Stimulated activated CD8-positive, alpha-beta memory T cell treated with anti-CD3 and anti-CD28 coated beads, Interleukin-12 subunit alpha, Interleukin-12 subunit beta, amount 100 ng/mL, for 24 hours (primary cell): ENCODE measurements around the gene LRRC1.

Experiments
- DNase-seq: peaks from one replicate; pipeline ENCODE4 v3.0.0-alpha.2; 2020; ENCODE audit errors: extremely low read depth

Gene LRRC1

GRCh38 chr6:53887316-53887715 lies 92.5 kb downstream of the LRRC1 start:
- DNase-seq: no peak

DNA sequence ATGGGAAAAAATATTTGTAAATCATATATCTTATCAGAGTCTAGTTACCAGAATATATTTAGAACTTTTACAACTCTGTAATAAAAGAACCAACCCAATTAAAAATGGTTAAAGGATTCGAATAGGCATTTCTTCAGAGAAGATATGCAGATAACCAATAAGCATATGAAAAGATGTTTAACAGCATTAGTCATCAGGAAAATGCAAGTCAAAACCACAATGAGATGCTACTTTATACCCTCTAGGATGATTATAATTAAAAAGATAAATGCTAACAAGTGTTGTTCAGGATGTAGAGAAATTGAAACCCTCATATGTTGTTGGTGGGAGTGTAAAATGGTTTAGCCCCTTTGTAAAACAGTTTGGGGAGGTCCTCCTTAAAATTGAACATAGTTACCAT lies 94.1 kb downstream of the LRRC1 start:
- DNase-seq: no peak

- DNase-seq: no peak
Measured at GRCh38 chr6:53889365-53889764, 94.6 kb downstream of the LRRC1 start.

GRCh38 chr6:53892707-53893106 lies 97.9 kb downstream of the LRRC1 start:
- no peak for DNase-seq

- DNase-seq: peak; percentile 14
Measured at GRCh38 chr6:53894091-53894490, 99.3 kb downstream of the LRRC1 start.

GRCh38 chr6:53896196-53896595 lies 101.4 kb downstream of the LRRC1 start:
- DNase-seq: no peak

- DNase-seq: no peak
Measured at GRCh38 chr6:53898026-53898795, 103.4 kb downstream of the LRRC1 start.

GRCh38 chr6:53899512-53899911 lies 104.7 kb downstream of the LRRC1 start:
- DNase-seq: no peak

DNA sequence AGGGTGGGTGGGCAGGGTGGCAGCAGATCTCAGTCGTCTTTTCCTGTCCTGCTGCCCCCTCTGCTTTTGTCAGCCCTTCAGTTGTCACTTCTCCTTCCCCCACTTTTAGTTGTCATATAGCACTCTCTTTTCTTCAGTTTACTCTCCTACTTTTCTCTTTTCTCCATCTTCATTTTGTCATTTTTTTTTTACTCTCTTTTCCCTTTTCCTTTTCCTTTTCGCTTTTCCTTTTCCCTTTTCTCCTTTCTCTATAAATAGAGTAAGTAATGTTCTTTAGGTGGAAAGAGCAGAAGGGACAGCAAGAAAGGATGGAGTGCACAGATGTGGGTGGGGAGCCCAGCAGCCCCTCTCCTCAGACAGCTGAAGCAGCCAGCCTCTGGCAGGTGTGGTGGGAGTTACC lies 108.6 kb downstream of the LRRC1 start:
- no peak for DNase-seq

DNA sequence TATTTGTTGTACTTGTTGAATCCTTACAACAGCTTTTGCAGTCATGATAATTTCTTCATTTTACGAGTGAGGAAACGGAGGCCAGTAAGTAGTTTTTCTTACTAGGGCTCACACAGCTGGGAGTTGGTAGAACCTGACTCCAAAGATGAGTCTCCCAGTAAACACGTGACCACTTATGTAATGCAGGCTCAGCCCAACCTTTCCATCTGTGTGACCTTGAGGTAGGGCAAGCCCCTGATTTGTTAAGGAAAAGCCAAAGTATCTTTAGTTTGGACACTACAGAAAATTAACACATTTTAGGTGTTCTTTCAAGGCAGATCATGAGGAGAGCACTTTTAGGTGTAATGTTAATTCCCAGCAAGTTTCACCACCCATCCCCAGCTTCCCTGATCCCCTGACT lies 111.3 kb downstream of the LRRC1 start:
- no peak for DNase-seq

DNA sequence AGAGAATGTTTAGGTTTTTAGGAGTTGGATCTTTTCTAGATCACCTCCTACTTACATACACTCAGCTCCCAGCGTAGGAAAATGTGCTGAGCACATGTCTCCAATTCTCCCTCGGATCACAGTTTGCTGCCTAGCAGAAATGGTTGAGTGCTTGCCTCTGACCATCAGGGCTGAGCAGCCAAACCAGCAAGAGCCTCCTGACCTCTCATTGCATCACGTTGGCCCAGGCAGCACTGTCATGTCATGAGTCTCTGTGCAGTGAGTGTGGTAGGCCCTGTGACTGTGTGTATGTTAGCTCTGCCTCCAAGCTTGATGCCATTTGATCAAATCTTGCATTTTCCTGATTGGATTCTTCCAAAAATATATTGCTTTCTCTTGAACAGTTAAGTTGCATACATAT lies 112.0 kb downstream of the LRRC1 start:
- DNase-seq: no peak

- no peak for DNase-seq
Measured at GRCh38 chr6:53910834-53911233, 116.0 kb downstream of the LRRC1 start.

DNA sequence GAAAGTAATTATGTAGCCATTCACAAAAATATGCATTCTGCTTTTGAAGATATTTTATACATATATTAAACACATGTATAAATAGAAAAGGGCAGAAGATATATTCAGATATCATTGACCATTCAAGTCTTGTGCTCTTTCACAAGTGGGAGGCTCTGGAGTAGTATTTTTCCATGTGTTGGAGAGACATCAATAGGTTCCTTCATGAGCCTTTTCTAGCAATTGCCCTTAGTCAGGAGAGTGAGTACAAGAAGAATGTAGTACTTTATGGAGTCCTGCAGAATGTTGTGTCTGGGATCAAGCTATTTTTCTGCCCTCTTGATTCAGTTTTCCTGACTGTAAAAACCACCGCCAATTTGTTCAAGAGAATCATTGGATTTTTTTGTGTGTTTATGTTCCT lies 117.9 kb downstream of the LRRC1 start:
- no peak for DNase-seq

GRCh38 chr6:53913286-53913685 lies 118.5 kb downstream of the LRRC1 start:
- no peak for DNase-seq

DNA sequence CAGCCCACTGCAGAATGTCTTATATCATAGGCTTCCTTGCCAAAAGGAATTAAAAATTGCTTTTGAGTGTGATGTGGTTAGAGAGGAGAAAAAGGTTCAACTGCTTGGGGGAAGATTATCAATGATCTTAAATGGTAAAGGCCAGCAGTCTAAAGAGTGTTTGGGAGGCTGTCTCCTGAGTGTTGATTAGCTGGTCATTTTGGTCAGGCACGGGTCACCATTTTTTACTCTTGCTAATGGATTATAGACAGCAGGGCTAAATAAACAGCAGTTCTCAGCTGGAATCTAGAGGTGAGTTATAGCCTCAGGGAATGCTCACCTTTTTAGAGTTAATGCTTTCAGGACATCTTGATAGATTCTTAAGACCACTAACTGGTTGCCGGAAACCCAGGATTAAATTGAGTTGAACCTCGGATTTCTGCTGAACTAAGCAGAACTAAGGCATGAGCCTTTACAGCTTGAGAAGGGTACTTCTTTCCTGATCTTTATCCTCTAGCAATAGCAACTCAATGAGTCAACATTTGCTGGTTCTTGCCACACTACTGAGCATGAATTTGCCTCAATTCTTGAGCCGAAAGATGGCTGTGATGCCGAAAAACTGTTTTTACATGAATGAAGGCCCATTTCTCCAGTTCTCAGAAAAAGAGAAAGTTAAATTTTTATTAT lies 120.4 kb downstream of the LRRC1 start:
- no peak for DNase-seq

DNA sequence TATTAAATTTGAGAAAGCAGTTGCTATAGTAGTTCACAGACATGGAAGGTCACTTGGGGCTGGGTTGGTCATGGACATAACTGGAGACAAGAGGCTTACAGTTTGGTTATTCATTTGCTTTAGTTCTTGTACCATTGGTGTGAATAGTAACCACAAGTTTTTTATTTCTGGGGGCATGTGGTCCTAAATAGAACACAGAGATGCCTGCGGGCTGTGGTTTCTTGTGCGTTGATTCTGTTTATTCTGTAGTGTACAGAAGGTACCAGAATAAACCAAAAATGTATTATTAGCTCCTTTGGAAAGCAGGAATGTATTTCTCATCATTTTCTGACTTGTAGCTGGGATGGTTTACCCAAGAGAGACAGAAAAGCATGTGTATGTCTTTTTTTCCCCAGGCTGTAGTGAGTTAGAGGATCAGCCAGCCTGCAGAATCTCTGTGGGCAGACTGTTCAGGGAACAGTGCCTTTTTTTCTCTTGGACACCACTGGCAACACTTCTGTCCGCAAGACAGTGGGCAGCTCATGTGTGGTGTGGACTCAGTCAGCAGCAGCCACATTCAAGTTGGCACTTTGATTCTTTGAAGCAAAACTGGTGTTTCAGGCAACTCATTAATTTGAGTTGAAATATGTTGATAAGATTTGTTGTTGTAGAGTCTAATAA lies 122.1 kb downstream of the LRRC1 start:
- no peak for DNase-seq

DNA sequence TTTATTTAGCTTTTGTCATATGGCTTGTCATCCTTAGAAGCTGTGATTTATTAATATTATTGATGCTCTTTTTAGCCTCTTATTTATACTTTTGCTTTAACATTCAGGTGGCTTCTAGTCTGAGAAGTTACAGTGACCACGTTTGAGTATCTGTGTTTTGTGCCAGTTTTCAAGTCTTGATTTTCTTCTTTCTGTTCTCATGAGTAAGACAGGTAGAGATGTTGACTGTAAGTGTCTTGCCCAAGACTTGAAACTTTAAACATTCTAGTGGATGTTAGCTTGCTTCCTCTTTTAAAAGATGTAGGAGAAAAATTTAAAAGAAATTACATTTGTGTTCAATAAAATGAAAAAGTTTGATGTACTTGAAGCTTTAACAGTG lies 122.6 kb downstream of the LRRC1 start:
- no peak for DNase-seq

DNA sequence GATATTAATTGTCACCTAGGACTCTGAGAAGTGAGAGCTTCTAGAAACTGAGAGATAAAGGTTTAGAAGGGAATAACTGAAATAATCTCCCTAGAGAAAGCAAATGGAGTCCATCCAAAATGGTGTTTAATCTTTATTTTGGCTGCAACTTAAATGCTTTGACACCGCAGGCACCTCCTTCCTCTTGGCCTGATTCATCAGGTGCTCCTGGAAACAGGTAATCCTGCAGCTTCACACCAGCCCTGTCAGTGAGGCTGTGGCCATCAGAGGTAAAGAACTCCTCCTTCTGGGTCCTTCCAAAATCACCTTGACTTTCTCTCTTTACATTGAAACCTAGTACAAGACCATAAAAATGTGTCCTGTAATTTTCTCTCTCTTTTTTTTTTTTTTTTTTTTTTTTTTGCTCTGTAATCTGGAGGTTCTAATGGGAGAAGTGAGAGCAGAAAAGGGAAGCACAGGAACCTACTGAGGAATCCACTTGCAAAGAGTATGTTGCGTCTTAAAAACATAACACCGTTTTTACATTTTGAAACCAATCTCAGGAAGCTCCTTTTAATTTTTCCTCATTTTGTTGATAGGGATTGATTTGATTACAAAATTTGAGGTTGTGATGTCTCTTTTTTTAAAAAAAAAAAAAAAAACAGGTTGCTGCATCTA lies 124.2 kb downstream of the LRRC1 start:
- no peak for DNase-seq

- no peak for DNase-seq
Measured at GRCh38 chr6:53919881-53920360, 125.1 kb downstream of the LRRC1 start.

DNA sequence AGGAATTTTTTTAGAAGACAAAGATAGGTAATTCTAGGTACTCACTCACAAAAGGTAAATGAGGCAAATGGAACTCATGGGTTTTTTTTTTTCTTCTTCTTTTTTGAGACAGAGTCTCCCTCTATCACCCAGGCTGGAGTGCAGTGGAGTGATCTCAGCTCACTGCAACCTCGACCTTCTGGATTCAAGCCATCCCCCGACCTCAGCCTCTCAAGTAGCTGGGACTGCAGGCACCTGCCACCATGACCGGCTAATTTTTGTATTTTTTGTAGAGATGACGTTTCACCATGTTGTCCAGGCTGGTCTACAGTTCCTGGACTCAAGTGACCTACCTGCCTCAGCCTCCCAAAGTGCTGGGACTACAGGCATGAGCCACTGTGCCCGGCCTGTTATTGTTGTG lies 126.1 kb downstream of the LRRC1 start:
- DNase-seq: no peak

DNA sequence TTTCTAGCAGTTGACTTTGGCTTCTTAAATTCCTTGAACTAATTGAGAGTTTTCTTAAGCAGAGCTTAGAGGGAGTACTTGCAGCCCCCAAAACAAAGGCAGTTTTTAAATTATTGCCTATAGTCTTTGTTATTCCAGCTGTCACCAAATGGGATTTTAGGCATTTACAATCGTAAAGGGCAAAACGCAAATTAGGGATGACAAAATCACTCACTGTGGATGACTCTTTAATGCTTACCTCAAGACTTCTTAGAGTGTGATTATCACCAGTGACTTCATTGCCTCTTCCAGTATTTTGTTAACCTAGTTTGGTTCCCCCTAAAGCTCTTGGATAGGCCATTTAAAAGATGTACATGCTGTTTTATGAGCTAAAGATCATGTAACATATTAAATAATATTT lies 126.8 kb downstream of the LRRC1 start:
- no peak for DNase-seq

DNA sequence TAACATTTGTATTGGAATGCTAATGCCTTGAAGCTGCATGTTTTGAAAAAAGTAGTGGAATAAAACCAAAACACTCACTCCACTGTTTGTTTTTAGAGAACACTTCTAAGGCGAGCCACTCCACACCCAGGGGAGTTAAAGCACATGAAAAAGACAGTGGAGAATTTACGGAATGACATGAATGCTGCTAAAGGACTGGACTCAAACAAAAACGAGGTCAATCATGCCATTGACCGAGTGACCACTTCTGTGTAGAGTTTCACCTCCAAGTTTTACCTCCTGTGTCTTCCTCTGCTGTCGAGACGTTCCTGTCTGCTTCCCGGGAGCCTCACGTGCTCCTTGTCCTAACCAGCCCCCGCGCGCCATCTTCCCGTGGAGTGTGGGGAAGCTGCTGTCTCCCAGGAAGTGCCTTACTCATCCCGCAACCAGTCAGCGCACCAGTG lies 127.8 kb downstream of the LRRC1 start:
- DNase-seq: no peak
